SK-N-MC (cell line): ENCODE measurements around the gene AMN.

Experiments
- EZH2 ChIP-seq: fragments of 200-600 bp; sonication (generic); IDR thresholded peaks from one replicate; pipeline ENCODE4 v1.6.1; 2017; ENCODE audit warnings: antibody characterized with exemption
- FOXP2 ChIP-seq: optimal IDR thresholded peaks from 2 replicates; pipeline ENCODE3; 2011; ENCODE audit warnings: mild to moderate bottlenecking, moderate library complexity; ENCODE audit not compliant: insufficient read depth; ENCODE audit errors: extremely low read length, control extremely low read depth

- TF ChIP-seq EZH2: no peak
- no peak for TF ChIP-seq FOXP2
Measured at GRCh38 chr14:102873131-102873530, 49.3 kb upstream of the AMN start.
